HCT116 (cell line): ENCODE results near the gene ICOS.

Experiments used
- CEBPB ChIP-seq: IDR thresholded peaks from 2 replicates; pipeline ENCODE4 v1.6.1; 2012; ENCODE audit warnings: low read depth
- CTCF ChIP-seq, 3 experiments: fragments of 200-600 bp in 1 of 3; sonication (generic) in 1 of 3; IDR thresholded peaks in 2 of 3; conservative IDR thresholded peaks in 1 of 3; 2 replicates each; pipeline ENCODE4 v1.5.1; 2012 to 2017; ENCODE audit warnings: low read depth in 2 of 3, low read length in 2 of 3, antibody characterized with exemption in 1 of 3, borderline replicate concordance in 1 of 3, control low read depth in 1 of 3, mild to moderate bottlenecking in 1 of 3, mixed read lengths in 1 of 3, mixed run types in 1 of 3, moderate library complexity in 1 of 3; ENCODE audit not compliant: insufficient read depth in 1 of 3
- ELF1 ChIP-seq: IDR thresholded peaks from 2 replicates; pipeline ENCODE4 v1.6.1; 2012; ENCODE audit warnings: low read depth, borderline replicate concordance
- EZH2 ChIP-seq: fragments of 200-600 bp; sonication (generic); IDR thresholded peaks from 2 replicates; pipeline ENCODE4 v1.6.1; 2017; ENCODE audit warnings: antibody characterized with exemption, mixed run types
- EZH2phosphoT487 ChIP-seq: fragments of 200-600 bp; IDR thresholded peaks from 2 replicates; pipeline ENCODE4 v1.6.1; 2018; ENCODE audit warnings: antibody characterized with exemption, borderline replicate concordance
- FOSL1 ChIP-seq: IDR thresholded peaks from 2 replicates; pipeline ENCODE4 v1.6.1; 2012; ENCODE audit warnings: low read depth
- JUND ChIP-seq: IDR thresholded peaks from 2 replicates; pipeline ENCODE4 v1.6.1; 2012
- POLR2A ChIP-seq: IDR thresholded peaks from 2 replicates; pipeline ENCODE4 v1.7.0; 2011; ENCODE audit warnings: borderline replicate concordance; ENCODE audit not compliant: insufficient read depth, insufficient read length; ENCODE audit errors: extremely low read depth
- POLR2AphosphoS5 ChIP-seq: IDR thresholded peaks from 2 replicates; pipeline ENCODE4 v1.6.1; 2011; ENCODE audit warnings: mild to moderate bottlenecking, low read depth, low read length, moderate library complexity
- REST ChIP-seq: IDR thresholded peaks from 2 replicates; pipeline ENCODE4 v1.6.1; 2012; ENCODE audit warnings: low read depth
- SIN3A ChIP-seq: IDR thresholded peaks from 2 replicates; pipeline ENCODE4 v1.6.1; 2012; ENCODE audit warnings: low read depth
- SP1 ChIP-seq: IDR thresholded peaks from 2 replicates; pipeline ENCODE4 v1.6.1; 2012; ENCODE audit warnings: low read depth
- ZFX ChIP-seq: fragments of 450-650 bp; IDR thresholded peaks from 2 replicates; pipeline ENCODE4 v1.6.1; 2017
- TF ChIP-seq, protein P1 (sequence below): IDR thresholded peaks from 2 replicates; pipeline ENCODE4 v1.6.1; 2012

DNA sequence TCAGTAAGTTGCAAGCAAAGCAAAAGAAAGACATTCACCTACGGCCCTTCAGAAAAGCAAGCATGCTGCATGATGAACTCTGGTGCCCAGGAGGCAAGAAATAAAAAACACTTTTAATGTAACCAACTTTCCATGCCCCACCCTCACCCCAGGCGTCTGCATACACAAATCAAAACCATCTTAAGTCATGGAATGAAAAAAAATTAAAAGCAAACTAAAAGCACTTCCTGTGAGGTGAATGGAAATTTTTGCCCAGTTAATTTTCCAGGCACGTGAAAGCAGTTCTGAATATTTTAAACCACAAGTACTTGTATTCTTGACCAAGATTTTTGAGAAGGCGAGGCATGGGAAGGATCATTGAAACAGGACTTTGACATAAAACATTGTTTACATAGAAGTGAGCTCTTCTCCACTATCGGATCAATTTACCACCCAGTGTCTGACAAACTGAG is 2.5 kb upstream of the ICOS start:
- TF ChIP-seq POLR2AphosphoS5 (no peak), REST (no peak), EZH2 (no peak), CTCF (IDR thresholded peaks at IDR 0.05 in 2 of 3, conservative IDR thresholded peaks at IDR 0.05 in 1 of 3; ENCODE audit: borderline replicate concordance in 1 of 3, insufficient read depth in 1 of 3, low read depth in 2 of 3, low read length in 2 of 3) (no peak), JUND (no peak), POLR2A (no peak), ZFX (no peak), SIN3A (no peak), CEBPB (no peak), SP1 (no peak), ELF1 (no peak), EZH2phosphoT487 (no peak), FOSL1 (no peak)
- TF ChIP-seq, protein P1, sequence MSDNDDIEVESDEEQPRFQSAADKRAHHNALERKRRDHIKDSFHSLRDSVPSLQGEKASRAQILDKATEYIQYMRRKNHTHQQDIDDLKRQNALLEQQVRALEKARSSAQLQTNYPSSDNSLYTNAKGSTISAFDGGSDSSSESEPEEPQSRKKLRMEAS: no peak
